SJCRH30 (cell line): ENCODE data around the gene FETUB. TPM values are rescaled to one million over a fixed set of nuclear protein-coding genes. Genes with fewer than 3 reads are reported as not detected.

Source experiments
- DNase-seq, 2 experiments: peaks; one replicate each; pipeline ENCODE4 v3.0.0-alpha.2; 2015 to 2020
- H3K27ac ChIP-seq: fragments of 250-450 bp; sonication (Bioruptor Pico); 2 replicates; pipeline ENCODE4 v1.5.1; 2020; ENCODE audit warnings: mild to moderate bottlenecking, moderate library complexity
- H3K27me3 ChIP-seq: fragments of 250-450 bp; sonication (Bioruptor Pico); 2 replicates; pipeline ENCODE4 v1.5.1; 2020; ENCODE audit warnings: mild to moderate bottlenecking, moderate library complexity
- H3K36me3 ChIP-seq: fragments of 250-450 bp; sonication (Bioruptor Pico); 2 replicates; pipeline ENCODE4 v1.5.1; 2020; ENCODE audit warnings: mild to moderate bottlenecking, moderate library complexity
- H3K4me1 ChIP-seq: fragments of 250-450 bp; sonication (Bioruptor Pico); 2 replicates; pipeline ENCODE4 v1.5.1; 2020; ENCODE audit warnings: mild to moderate bottlenecking, moderate library complexity
- H3K4me3 ChIP-seq: fragments of 250-450 bp; sonication (Bioruptor Pico); 2 replicates; pipeline ENCODE4 v1.5.1; 2020; ENCODE audit warnings: mild to moderate bottlenecking, moderate library complexity
- H3K9me3 ChIP-seq: fragments of 250-450 bp; sonication (Bioruptor Pico); replicated peaks from 2 replicates; pipeline ENCODE4 v1.5.1; 2020; ENCODE audit warnings: mild to moderate bottlenecking, moderate library complexity
- total RNA-seq: library from RNA; depleted of rRNA; stranded (reverse); fragments of >200 nt; shearing (Covaris generic); gene quantifications from 2 replicates; pipeline ENCODE4 v1.2.3, GENCODE V29; 2014; rRNA removed

The FETUB gene, protein sequence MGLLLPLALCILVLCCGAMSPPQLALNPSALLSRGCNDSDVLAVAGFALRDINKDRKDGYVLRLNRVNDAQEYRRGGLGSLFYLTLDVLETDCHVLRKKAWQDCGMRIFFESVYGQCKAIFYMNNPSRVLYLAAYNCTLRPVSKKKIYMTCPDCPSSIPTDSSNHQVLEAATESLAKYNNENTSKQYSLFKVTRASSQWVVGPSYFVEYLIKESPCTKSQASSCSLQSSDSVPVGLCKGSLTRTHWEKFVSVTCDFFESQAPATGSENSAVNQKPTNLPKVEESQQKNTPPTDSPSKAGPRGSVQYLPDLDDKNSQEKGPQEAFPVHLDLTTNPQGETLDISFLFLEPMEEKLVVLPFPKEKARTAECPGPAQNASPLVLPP
- not detected in 2 replicates for total RNA-seq

DNA sequence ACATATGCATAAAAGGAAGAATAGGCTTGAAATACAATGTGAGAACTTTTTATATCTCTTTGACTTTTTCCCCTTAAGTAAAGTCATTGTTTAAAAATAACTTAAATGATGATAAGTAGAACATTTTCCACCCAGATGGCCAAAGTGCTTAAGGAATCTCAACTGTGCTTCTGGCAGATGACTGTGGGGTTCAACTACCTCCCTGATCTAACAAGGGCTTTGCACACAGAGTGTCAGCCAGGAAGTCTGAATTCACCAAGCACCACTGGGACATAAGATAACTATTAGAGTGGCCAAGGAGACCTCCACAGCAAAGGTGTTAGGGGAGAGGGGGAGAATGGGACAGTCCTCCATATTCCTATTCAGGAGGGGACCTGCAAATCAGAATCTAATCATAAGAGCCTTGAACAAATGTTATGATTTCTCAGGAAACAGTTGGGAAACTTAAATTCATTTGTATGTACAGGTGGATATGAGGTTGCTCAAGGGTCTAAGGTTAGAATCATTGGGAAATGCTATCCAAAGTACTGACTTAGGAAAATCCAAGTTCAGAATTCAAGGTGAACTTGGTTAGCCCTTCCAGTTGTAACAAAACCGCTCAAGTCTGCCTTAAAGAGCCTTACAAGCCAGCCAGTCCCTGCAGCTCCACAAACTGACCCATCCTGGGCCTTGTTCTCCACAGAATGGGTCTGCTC is at the start of gene FETUB:
Gene FETUB (plus strand): TSS at position 622 of the 695 bp plus-strand sequence. CDS start 62 bp downstream, at position 684.
- H3K27me3 ChIP-seq = no peaks in the 10 kb centered on the region
- no peaks in the 10 kb centered on the region for H3K9me3 ChIP-seq
- no peaks in the 10 kb centered on the region for H3K36me3 ChIP-seq
- H3K27ac ChIP-seq = no peak within 1 kb of the TSS
- H3K4me1 ChIP-seq = no peaks in the 10 kb centered on the region
- no peak for DNase-seq
- no peak within 1 kb of the TSS for H3K4me3 ChIP-seq

DNA sequence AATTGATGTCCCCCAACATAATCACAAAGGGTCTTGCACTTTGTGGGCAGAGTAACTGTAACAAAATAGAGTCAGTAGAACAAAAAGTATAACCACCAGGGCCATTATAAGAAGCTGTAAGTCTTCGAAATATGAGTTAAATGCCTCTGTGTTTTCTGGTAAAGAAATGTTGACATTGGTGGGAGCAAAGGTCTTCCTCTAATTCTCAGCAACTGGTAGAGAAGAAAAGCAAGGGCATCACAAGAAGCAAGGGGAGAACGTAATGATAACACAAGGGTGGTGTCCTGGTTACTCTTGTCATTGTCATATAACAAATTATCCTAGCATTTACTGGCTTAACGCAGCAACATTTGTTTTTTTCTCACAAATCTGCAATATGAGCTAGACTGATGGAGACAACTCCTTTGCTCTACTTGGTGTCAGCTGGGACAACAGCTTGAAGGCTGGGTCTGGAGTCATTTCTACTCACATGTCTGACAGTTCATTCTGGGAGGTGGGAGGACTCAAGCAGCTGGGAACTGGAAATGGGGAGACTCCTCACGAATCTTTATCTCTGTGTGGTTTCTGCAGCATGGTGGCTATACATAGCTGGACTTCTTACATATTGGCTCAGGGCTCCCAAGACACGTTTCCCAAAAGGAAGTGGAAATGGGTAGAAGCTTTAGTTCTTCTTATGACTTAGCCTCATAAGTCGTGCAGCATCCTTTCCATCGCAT is 49.5 kb upstream of the FETUB start:
- Histone ChIP-seq H3K27me3 (no peaks in the 10 kb centered on the region), H3K4me1 (no peaks in the 10 kb centered on the region), H3K4me3 (no peak overlapping the region), H3K9me3 (no peaks in the 10 kb centered on the region), H3K36me3 (peaks cover 3% of the 10 kb centered on the region; the same call in 1 of the 2 replicates), H3K27ac (no peak overlapping the region)
- no peak for DNase-seq

DNA sequence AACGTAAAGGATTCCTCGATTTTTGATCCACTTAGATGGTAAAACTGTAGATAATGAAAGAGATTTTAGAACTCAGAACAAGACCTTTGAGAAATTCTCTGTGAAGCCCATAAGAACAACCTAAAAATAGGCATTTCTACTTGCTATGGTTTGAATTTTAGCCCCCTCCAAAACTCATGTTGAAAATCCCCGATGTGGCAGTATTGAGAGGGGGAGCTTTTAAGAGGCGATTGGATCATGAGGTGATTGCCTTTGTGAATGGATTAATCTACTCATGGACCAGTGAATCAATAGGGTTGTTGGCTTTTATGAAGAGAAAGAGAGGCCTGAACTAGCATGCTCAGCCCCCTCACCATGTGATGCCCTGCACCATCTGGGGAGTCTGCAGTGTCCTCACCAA is 47.5 kb upstream of the FETUB start:
- H3K27ac ChIP-seq = no peak overlapping the region
- no peak for DNase-seq
- no peak overlapping the region for H3K4me3 ChIP-seq
- H3K27me3 ChIP-seq = no peaks in the 10 kb centered on the region
- H3K9me3 ChIP-seq = no peaks in the 10 kb centered on the region
- no peaks in the 10 kb centered on the region for H3K36me3 ChIP-seq
- H3K4me1 ChIP-seq = no peaks in the 10 kb centered on the region; the same call in 1 of the 2 replicates

DNA sequence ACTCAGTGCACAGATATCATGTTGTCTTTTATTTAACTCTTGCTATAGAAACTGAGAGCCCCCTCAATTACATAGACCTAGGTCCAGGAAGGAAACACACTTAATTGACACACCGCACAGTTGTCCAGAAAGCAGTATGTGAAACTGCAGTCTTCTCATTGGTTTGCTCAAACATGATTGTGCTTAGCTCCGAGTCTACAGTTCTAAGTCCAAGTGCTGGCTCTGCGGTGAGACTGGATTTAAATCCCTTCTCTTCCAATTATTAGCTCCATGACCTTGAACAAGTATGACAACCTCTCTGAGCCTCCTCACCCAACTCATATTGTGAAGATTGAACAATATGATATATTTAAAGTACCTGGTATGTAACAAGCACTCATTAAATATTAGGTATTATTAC is 46.3 kb upstream of the FETUB start:
- Histone ChIP-seq H3K36me3 (no peaks in the 10 kb centered on the region), H3K4me1 (no peaks in the 10 kb centered on the region; the same call in 1 of the 2 replicates), H3K4me3 (no peak overlapping the region), H3K27ac (no peak overlapping the region), H3K27me3 (no peaks in the 10 kb centered on the region), H3K9me3 (no peaks in the 10 kb centered on the region)
- no peak for DNase-seq

DNA sequence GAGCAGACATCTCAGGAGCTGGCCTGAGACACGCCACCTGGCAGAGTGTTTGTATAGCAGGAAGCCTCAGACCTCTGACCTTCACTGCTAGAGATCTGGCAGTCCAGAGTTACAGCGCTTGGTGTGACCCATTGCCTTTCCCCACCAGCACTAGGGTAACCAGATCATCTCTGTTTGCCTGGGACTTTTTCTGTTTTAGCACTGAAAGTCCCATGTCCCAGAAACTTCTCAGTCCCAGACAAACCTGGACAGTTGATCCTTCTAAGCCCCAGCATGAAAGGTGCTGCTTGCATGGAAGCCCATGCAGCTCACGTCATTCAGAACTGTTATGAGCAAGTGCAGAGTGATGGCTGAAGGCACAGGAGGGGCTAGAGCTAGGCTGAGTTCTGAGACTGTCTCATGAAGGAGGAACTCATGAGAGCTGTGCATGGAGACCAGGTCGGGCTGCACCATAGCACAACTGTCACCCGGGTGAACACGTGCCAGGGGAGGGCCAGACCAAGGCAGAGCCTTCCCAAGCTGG is 45.5 kb upstream of the FETUB start:
- no peaks in the 10 kb centered on the region for H3K27me3 ChIP-seq
- no peak overlapping the region for H3K4me3 ChIP-seq
- DNase-seq = no peak
- H3K27ac ChIP-seq = no peak overlapping the region
- H3K36me3 ChIP-seq = no peaks in the 10 kb centered on the region
- H3K9me3 ChIP-seq = no peaks in the 10 kb centered on the region
- no peaks in the 10 kb centered on the region; the same call in 1 of the 2 replicates for H3K4me1 ChIP-seq

DNA sequence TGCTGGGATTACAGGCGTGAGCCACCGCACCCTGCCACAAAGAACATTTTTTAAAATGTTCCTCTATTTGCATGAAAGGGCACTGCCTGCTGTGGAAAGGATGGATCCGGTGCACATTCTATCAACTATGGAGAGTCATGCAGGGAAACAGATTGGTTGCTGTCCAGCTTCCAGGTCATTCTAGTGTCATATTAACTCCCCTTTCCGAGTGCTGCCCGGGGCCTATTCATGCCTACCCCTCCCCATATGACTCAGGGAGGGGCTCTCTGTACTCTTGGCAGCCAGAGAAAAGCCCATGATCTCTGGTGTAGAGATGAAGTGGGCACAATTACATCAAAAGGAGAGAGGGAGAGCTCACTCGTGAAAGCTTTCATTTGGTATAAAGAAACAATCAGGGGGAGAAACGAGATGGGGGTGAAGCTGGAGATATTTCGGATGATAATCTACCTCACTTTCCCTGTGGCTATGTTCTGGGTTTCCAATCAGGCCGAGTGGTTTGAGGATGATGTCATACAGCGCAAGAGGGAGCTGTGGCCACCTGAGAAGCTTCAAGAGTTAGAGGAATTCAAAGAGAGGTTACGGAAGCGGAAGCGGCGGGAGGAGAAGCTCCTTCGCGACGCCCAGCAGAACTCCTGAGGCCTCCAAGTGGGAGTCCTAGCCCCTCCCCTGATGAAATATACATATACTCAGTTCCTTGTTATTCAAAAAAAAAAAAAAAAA is 43.5 kb upstream of the FETUB start:
- H3K27me3 ChIP-seq = no peaks in the 10 kb centered on the region
- H3K4me3 ChIP-seq = peak overlapping the region; percentile 30
- H3K9me3 ChIP-seq = no peaks in the 10 kb centered on the region
- H3K36me3 ChIP-seq = no peaks in the 10 kb centered on the region
- no peaks in the 10 kb centered on the region; the same call in 1 of the 2 replicates for H3K4me1 ChIP-seq
- peak; percentile 17 to 36 for DNase-seq
- no peak overlapping the region for H3K27ac ChIP-seq

DNA sequence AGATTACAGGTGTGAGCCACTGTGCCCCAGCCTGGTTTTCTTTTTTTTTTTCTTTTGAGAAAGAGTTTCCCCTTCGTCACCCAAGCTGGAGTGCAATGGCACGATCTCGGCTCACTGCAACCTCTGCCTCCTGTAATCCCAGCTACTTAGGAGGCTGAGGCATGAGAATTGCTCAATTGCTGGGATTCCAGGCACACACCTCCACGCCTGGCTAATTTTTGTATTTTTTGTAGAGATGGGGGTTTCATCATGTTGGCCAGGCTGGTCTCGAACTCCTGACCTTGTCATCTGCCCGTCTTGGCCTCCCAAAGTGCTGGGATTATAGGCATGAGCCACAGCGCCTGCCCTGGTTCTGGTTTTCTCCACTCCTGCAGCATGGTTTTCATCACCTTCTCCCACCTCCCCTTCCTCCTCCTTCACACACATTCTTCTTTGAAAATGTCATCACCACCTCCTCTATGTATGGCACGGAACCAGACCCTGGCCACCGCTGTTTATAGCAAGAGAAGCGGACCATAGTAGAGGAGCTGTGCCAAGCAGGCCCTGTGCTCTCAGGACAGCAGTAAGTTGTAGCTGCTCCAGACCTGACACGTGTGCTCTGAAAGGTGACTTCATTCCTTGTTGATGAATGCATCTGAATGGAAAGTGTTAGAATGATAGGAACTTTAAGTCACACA is 42.0 kb upstream of the FETUB start:
- Histone ChIP-seq H3K36me3 (no peaks in the 10 kb centered on the region), H3K27ac (no peak overlapping the region), H3K4me1 (no peaks in the 10 kb centered on the region; the same call in 1 of the 2 replicates), H3K4me3 (no peak overlapping the region), H3K9me3 (no peaks in the 10 kb centered on the region), H3K27me3 (no peaks in the 10 kb centered on the region)
- no peak for DNase-seq

DNA sequence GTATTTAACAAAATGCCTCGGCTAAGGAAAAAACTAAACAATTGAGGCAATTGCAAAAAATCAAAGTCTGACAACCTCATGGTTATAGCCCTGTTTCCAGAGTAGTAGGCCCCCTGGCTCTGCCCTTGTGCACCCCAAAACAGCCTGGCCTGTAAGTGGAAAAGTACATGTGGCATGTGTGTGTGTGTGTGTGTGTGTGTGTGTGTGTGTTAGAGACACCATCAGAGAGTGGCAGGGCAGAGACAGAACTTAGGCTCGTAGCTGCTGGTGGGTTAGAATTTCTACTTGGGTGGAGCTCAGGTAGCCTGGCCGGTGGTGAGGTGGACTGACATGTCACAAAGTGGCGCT is 41.4 kb upstream of the FETUB start:
- no peak overlapping the region for H3K27ac ChIP-seq
- no peaks in the 10 kb centered on the region; the same call in 1 of the 2 replicates for H3K4me1 ChIP-seq
- no peaks in the 10 kb centered on the region for H3K36me3 ChIP-seq
- H3K9me3 ChIP-seq = no peaks in the 10 kb centered on the region
- no peak overlapping the region for H3K4me3 ChIP-seq
- no peak for DNase-seq
- no peaks in the 10 kb centered on the region for H3K27me3 ChIP-seq

DNA sequence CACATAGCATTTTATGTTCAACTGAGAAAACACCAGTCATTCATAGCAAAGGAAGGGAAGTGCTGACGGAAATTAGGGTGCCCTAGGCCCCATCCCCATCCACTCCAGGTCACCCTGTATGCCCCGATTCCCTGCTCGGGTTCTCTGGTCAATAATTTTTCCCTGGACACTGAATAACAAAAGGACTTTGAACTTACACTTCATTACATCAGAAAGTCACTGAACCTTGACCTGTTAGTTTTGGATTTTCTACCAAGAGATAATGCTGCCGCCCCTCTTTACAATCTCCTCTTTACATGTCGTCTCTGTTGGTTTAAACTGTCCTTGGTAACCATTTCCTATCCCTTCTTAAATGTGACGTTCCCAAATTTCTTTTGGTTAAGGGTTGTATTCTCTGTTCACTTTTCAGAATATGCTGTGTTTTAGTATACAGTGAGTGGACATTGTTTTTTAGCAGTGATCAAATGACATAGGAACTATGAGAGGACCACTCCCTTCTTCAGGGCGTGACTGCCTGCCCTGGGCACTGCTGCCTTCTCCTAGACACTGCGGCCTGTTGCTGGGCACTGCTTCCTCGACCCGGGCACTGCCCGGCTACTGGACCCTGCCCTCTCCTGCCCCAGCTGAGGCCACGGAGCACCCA is 40.9 kb upstream of the FETUB start:
- no peak for DNase-seq
- H3K9me3 ChIP-seq = no peaks in the 10 kb centered on the region
- H3K4me3 ChIP-seq = no peak overlapping the region
- no peak overlapping the region for H3K27ac ChIP-seq
- no peaks in the 10 kb centered on the region for H3K27me3 ChIP-seq
- no peaks in the 10 kb centered on the region for H3K36me3 ChIP-seq
- H3K4me1 ChIP-seq = no peaks in the 10 kb centered on the region; the same call in 1 of the 2 replicates

DNA sequence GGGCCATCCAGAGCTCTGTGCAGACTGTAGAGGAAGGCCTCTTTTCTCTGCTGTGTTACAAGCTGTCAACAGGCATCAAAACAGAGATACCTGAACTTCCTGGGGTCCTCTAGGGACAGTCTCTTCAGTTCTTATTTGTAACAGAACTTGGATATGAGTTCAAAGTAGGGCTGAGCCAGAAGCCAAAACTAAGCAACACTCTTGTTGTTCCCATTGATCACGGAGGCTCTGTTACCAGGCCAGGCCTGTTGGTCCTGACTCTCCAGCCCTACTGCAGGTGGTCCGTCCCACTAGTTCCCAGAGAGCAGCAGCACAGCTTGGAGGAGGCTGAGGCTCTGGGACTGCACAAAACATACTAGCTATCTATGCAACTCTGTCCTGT is 40.4 kb upstream of the FETUB start:
- H3K4me1 ChIP-seq = no peaks in the 10 kb centered on the region; the same call in 1 of the 2 replicates
- no peak overlapping the region for H3K4me3 ChIP-seq
- no peaks in the 10 kb centered on the region for H3K9me3 ChIP-seq
- no peaks in the 10 kb centered on the region for H3K27me3 ChIP-seq
- no peaks in the 10 kb centered on the region for H3K36me3 ChIP-seq
- H3K27ac ChIP-seq = no peak overlapping the region
- DNase-seq = no peak

DNA sequence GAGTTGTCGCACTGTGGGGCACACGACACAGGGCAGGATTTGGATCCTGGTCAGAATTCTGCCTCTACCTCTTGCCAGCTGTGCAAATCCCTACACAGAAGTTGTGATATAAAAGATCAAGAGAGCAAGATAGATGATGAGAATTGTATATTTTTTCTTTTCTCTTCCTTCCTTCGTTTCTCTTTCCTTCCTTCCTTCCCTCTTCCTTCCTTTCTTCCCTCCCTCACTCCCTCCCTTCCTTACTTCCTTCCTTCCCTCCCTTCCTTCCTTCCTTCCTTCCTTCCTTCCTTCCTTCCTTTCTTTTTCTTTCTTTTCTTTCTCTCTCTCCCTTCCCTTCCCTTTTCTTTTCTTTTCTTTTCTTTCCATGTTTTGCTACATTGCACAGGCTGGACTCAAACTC is 39.3 kb upstream of the FETUB start:
- Histone ChIP-seq H3K4me1 (no peaks in the 10 kb centered on the region; the same call in 1 of the 2 replicates), H3K36me3 (no peaks in the 10 kb centered on the region)

DNA sequence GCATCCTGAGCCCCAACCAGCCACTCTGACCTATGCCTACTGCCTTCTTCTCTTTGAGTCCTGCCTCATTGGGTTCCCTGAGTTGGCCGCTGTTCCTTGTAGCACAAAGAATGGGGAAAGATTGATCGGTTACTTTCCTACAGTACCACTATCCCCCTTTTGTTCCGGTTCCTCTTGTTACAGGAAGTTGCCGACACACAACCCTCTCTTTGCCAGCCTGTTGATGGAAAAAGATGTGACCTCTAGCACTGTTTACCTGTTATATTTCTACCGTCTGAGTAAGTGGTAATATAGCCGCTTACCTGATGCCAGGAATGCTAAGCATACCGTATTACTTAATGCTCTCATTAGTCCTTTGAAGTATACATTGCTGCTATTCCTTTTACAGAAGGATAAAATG is 37.0 kb upstream of the FETUB start:
- H3K27ac ChIP-seq = no peak overlapping the region
- no peak overlapping the region for H3K4me3 ChIP-seq
- H3K4me1 ChIP-seq = no peaks in the 10 kb centered on the region
- H3K27me3 ChIP-seq = no peaks in the 10 kb centered on the region
- no peaks in the 10 kb centered on the region for H3K9me3 ChIP-seq
- DNase-seq = no peak
- H3K36me3 ChIP-seq = no peaks in the 10 kb centered on the region

More for the DNA sequence above, 39.3 kb upstream of the FETUB start:
- no peaks in the 10 kb centered on the region for H3K9me3 ChIP-seq
- no peaks in the 10 kb centered on the region for H3K27me3 ChIP-seq
- H3K27ac ChIP-seq = no peak overlapping the region
- H3K4me3 ChIP-seq = no peak overlapping the region
- no peak for DNase-seq

DNA sequence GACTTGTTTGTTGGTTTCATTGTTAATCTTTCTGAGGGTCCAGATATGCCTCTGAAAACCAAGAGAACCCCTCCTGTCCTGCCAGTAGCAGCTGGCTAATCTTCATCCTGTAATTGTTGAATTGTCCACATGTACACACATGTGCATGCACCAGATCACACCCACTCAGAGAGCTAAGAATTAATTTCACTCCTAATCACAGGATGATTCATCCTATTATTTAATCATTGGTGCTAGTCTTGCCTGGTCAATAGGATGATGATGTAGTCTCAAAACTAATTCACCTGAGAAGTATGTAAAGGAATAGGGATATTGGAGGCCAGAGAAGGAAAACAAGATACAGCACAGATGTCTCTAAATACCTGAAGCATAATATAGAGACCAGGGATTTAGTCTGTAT is 35.1 kb upstream of the FETUB start:
- Histone ChIP-seq H3K9me3 (no peaks in the 10 kb centered on the region), H3K36me3 (no peaks in the 10 kb centered on the region), H3K27ac (no peak overlapping the region), H3K27me3 (no peaks in the 10 kb centered on the region), H3K4me3 (no peak overlapping the region), H3K4me1 (no peaks in the 10 kb centered on the region)
- no peak for DNase-seq
